Adrenal gland (tissue), 5 donors: Measurements from ENCODE around the gene TPI1.

Experiments used
- POLR2A ChIP-seq, 2 donors: fragments of 450-650 bp; IDR thresholded peaks; one replicate each; pipeline ENCODE4 v1.6.1; 2017; ENCODE audit warnings: antibody characterized with exemption in 2 of 2, mild to moderate bottlenecking in 2 of 2, moderate library complexity in 1 of 2
- TF ChIP-seq, protein P1 (sequence below), 6 experiments: fragments of 450-650 bp in 4 of 6; fragments of 200-600 bp in 2 of 6; sonication (generic) in 1 of 6; IDR thresholded peaks; 1 replicate in 5 of 6; 2 replicates in 1 of 6; pipeline versions ENCODE4 v1.5.1 to v1.8.0; 2016 to 2021; ENCODE audit warnings: antibody characterized with exemption in 6 of 6, mild to moderate bottlenecking in 2 of 6, moderate library complexity in 1 of 6
- donor health status: DM: no; HTN: no; CAD: no.

GRCh38 chr12:6826734-6827436 lies 40.4 kb upstream of the TPI1 start:
- TF ChIP-seq, protein P1, sequence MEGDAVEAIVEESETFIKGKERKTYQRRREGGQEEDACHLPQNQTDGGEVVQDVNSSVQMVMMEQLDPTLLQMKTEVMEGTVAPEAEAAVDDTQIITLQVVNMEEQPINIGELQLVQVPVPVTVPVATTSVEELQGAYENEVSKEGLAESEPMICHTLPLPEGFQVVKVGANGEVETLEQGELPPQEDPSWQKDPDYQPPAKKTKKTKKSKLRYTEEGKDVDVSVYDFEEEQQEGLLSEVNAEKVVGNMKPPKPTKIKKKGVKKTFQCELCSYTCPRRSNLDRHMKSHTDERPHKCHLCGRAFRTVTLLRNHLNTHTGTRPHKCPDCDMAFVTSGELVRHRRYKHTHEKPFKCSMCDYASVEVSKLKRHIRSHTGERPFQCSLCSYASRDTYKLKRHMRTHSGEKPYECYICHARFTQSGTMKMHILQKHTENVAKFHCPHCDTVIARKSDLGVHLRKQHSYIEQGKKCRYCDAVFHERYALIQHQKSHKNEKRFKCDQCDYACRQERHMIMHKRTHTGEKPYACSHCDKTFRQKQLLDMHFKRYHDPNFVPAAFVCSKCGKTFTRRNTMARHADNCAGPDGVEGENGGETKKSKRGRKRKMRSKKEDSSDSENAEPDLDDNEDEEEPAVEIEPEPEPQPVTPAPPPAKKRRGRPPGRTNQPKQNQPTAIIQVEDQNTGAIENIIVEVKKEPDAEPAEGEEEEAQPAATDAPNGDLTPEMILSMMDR (IDR thresholded peaks at IDR 0.05) = no peak
- TF ChIP-seq POLR2A (IDR thresholded peaks at IDR 0.05) = no peak
